ENCODE data around the gene PRKCE. TPM values are rescaled to one million over a fixed set of nuclear protein-coding genes. Genes with fewer than 3 reads are reported as not detected.
A peak's percentile ranks its signal among the peaks of the same experiment; 100 is the strongest.

PRKCE gene
- total RNA-seq, 1 donor from 2014 or later = 21.0 TPM

DNA sequence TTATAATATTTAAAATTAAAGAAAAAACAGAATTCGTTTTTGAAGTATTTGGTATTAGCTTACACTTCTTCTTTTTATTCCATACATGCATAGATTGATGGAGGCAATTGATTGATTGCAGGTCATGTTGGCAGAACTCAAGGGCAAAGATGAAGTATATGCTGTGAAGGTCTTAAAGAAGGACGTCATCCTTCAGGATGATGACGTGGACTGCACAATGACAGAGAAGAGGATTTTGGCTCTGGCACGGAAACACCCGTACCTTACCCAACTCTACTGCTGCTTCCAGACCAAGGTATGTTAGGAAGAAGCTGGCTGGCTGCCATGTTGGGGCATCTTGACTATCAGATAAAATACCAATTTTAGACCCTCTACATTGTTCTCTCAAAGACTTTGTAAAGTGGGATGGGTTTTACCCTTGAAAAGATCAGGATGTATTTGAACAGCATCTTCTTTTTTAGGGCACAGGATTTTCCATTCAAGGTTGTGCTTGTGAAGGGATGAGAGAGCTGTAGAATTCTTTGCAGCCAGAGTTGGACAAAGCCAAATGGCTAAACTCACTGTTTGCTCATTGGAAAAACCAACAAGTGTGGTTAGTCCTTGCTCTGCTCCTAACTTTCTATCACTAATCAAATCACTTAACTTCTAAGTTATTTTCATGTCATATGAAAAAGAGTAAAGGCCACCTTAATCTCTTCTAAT, 358.9 kb downstream of the PRKCE start:
- no peak for DNase-seq (ENCODE audit: low read depth)
- Histone ChIP-seq H3K27me3 (ENCODE audit: control insufficient read depth, insufficient read depth, low read length) (no peaks in the 10 kb centered on the region), H3K36me3 (ENCODE audit: control insufficient read depth, insufficient read depth, low read length) (no peaks in the 10 kb centered on the region), H3K4me3 (ENCODE audit: low read depth, low read length) (no peak overlapping the region)
- TF ChIP-seq, protein P1, sequence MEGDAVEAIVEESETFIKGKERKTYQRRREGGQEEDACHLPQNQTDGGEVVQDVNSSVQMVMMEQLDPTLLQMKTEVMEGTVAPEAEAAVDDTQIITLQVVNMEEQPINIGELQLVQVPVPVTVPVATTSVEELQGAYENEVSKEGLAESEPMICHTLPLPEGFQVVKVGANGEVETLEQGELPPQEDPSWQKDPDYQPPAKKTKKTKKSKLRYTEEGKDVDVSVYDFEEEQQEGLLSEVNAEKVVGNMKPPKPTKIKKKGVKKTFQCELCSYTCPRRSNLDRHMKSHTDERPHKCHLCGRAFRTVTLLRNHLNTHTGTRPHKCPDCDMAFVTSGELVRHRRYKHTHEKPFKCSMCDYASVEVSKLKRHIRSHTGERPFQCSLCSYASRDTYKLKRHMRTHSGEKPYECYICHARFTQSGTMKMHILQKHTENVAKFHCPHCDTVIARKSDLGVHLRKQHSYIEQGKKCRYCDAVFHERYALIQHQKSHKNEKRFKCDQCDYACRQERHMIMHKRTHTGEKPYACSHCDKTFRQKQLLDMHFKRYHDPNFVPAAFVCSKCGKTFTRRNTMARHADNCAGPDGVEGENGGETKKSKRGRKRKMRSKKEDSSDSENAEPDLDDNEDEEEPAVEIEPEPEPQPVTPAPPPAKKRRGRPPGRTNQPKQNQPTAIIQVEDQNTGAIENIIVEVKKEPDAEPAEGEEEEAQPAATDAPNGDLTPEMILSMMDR (IDR thresholded peaks at IDR 0.05; ENCODE audit: insufficient read depth, low read length, poor library complexity, severe bottlenecking) = no peak

DNA sequence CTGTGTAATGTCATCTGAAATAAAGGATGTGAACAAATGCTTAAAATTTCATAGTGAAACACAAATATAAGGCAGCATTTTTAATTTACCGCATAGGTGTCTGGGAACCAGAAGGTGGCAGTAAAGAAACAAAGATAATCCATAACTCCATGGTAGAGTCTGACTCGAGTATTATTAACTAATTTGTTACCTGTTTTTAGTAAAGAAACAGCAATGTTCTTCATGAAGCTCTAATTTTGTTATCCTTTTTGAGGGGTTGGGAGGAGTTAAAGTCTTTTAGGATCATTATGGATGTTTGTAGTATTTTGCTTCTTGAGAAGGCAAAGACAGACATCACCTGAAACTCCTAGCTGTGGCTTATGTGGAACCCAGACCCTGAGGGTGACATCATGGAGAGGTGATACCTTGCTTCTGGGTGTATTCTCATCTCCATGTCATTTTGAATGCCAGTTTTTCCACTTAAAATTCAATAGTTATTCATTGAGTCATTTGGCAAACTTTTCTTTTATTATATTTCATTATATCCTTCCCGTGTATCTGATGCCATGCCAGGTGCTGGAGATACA, 359.5 kb downstream of the PRKCE start:
- Histone ChIP-seq H3K4me3 (ENCODE audit: low read depth, low read length) (no peak overlapping the region), H3K27me3 (ENCODE audit: control insufficient read depth, insufficient read depth, low read length) (no peaks in the 10 kb centered on the region), H3K36me3 (ENCODE audit: control insufficient read depth, insufficient read depth, low read length) (no peaks in the 10 kb centered on the region)
- no peak for DNase-seq (ENCODE audit: low read depth)
- TF ChIP-seq, protein P1 (IDR thresholded peaks at IDR 0.05; ENCODE audit: insufficient read depth, low read length, poor library complexity, severe bottlenecking) = peak; percentile 57

DNA sequence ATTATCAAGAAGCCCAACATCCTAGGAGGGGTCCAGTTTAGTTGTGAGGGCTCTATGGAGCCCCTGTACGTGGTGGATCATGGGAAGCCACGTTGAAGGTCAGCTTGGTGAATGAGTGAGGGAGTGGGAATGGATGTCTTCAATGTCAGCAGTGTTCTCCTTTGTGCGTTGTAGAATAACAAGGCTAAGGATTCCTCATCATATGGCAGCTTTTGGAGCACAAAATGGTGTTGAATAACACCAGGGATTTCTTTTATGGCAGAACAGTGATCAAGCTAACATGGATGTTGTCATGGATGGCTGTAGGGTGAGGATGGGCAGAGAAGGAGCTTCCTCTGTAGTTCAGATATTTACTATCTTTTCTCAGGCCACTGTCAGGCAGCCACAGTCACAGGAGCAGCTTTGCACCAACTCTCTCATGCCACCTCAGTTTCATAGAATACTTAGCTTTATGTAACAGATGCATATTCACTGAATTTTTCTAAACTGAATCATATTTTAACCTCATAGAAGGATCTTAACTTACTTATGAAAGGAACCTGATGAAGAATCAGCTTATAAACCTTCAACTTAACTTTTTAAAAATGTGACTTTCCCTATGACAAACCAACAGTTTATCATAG, 361.3 kb downstream of the PRKCE start:
- TF ChIP-seq, protein P1 (IDR thresholded peaks at IDR 0.05; ENCODE audit: insufficient read depth, low read length, poor library complexity, severe bottlenecking) = no peak
- DNase-seq (ENCODE audit: low read depth) = no peak
- Histone ChIP-seq H3K4me3 (ENCODE audit: low read depth, low read length) (no peak overlapping the region), H3K36me3 (ENCODE audit: control insufficient read depth, insufficient read depth, low read length) (no peaks in the 10 kb centered on the region), H3K27me3 (ENCODE audit: control insufficient read depth, insufficient read depth, low read length) (no peaks in the 10 kb centered on the region)

DNA sequence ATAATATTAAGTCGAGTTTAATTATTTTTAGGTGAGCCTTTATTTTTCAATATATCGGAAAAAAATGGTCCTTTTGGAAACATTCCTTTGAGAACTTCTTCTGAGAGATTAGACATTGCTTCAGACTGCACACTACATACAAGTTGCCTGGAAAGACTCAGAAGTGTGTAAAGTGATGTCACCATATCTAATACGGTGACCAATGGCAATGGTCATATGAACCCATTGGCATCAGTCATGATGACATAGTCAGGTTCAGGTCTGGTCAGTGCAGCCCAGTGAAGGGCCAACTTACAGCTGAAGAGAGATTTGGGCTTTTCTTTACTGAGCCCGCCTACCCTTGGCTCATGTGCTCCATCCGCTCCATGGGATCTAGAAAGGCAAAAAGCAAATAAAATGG, 362.3 kb downstream of the PRKCE start:
- TF ChIP-seq, protein P1 (IDR thresholded peaks at IDR 0.05; ENCODE audit: insufficient read depth, low read length, poor library complexity, severe bottlenecking) = no peak
- H3K36me3 ChIP-seq (ENCODE audit: control insufficient read depth, insufficient read depth, low read length) = no peaks in the 10 kb centered on the region
- H3K27me3 ChIP-seq (ENCODE audit: control insufficient read depth, insufficient read depth, low read length) = no peaks in the 10 kb centered on the region
- no peak for DNase-seq (ENCODE audit: low read depth)
- no peak overlapping the region for H3K4me3 ChIP-seq (ENCODE audit: low read depth, low read length)

DNA sequence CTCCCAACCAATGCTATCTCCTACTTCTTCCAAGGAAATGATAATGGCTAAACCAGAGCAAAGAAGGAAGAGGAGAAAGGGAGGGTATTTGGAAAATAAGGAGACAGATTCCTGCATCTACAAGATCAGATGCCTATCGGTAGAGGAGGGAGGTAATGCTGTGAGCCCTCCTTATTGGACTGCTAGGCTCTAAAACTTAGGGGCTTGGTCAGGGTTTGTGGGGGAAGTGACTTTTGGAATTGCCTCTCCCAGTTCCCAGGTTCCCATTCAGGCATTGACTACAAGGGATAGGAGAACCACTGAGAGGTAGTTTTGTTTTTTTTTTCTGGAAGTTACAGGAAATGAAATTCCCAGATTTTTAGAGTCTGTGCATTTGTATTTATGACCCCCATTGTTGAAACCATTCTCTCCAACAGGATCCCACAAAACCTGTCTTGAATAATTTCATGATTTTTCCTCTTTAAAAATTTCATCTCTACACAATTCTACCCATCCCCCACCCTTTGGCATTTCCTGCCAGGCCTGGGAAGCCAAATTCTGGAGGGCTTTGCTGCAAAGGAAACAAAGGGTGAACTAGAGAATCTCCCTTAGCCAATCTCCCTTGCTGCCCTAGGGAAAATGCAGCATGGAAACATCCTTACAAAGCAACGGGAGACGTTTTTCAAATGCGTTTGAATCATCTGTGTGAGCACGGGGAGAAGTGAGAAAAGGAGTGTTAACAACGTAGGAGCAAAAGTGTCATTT, 363.6 kb downstream of the PRKCE start:
- DNase-seq (ENCODE audit: low read depth) = no peak
- no peaks in the 10 kb centered on the region for H3K27me3 ChIP-seq (ENCODE audit: control insufficient read depth, insufficient read depth, low read length)
- no peaks in the 10 kb centered on the region for H3K36me3 ChIP-seq (ENCODE audit: control insufficient read depth, insufficient read depth, low read length)
- TF ChIP-seq, protein P1 (IDR thresholded peaks at IDR 0.05; ENCODE audit: insufficient read depth, low read length, poor library complexity, severe bottlenecking) = no peak
- no peak overlapping the region for H3K4me3 ChIP-seq (ENCODE audit: low read depth, low read length)
